Posterior cingulate gyrus (tissue), 11 donors: Measurements from ENCODE around the gene DPH7.
"Not testable (repeated sequence)": the region's sequence is repeated elsewhere in the genome, so short reads cannot be mapped to it uniquely, and the experiment has no call there.

Source experiments
- DNase-seq, 10 donors: peaks; one replicate each; pipeline versions ENCODE4 v3.0.0 to v3.0.0-alpha.2; 2020 to 2021; ENCODE audit warnings: mixed read lengths in 3 of 10
- intact Hi-C: fragments of 100-400 bp; cut with DNase I; formaldehyde crosslinking; loops from one replicate; pipeline ENCODE4 v1.15.1; 2023

Gene DPH7

GRCh38 chr9:137607141-137607857 lies 28.6 kb upstream of the DPH7 start:
- no peak for DNase-seq

DNA sequence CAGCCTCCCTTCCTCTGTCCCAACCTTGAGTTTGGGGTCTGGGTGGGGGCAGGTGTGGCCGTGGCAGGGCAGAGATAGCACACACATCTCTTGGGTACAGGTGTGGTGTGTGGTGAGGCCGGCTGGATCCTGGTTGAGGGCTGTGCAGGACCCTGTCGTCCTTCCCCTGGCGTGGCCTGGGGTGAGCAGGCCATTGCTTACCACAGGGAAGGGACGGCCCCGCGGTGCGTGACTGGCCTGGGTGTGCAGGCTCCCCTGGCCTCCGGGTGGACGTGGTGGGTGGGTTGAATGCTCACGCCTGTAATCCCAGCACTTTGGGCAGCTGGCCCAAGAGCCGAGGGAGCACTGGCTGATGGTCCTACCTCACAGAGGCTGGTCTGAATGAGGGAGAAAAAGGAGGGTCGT lies 28.0 kb upstream of the DPH7 start:
- DNase-seq: peak in 1 of 10 donors; percentile 86
- intact Hi-C loops: no loop called here

More at GRCh38 chr9:137607141-137607857, 28.6 kb upstream of the DPH7 start:
- intact Hi-C loops: no loop called here

GRCh38 chr9:137606005-137606621 lies 27.4 kb upstream of the DPH7 start:
- DNase-seq: peak in 2 of 10 donors; percentile 77 to 90
- intact Hi-C loops: no loop called here

GRCh38 chr9:137605121-137606004 lies 26.6 kb upstream of the DPH7 start, which contains the start of gene ARRDC1:
ARRDC1 (plus strand) TSS chr9:137605686; CDS start chr9:137605718, 32 bp downstream.
- DNase-seq: peak; percentile 74 to 98 (median 89)
- intact Hi-C loops: loop anchor here (2.0 kb wide), 1 partner anchor 15 kb away; the partner anchor contains the start of gene ZMYND19

DNA sequence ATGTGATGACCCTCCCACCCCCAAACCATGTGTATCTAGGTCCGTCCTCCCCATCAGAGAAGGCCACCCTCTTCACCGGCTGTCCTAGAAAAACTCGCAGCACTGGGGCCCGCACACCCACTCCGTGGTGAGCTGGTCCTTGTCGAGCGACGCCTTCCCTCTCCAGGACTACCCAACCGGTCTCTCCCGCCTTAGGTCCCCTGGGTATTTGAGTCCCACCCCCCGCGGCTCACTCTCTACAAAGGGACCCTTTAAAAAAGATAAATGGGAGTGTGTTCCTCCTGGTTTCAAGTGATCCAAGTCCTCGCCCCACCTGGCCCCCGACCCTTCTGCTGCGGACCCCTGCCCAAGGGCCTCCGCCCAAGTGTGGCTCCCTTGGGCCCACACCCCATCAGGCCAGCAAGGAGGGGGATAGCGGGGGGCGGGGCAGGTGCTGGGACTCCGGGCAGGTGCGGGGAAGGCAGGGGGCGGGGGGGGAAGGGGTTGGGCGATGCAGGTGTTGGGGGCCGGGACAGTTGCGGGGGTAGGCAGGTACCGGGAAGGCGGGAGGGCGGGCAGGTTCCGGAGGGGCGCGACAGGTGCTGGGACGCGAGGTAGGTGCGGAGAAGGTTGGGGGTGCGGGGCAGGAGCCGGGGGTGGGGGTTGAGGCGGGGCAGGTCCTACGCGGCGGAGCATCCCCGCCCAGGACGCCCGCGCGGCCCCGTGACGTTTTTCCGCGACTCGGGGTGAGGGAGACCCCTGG lies 25.8 kb upstream of the DPH7 start:
- intact Hi-C loops: loop anchor here (2.0 kb wide), 1 partner anchor 14 kb away; the partner anchor contains the start of gene ZMYND19

DNA sequence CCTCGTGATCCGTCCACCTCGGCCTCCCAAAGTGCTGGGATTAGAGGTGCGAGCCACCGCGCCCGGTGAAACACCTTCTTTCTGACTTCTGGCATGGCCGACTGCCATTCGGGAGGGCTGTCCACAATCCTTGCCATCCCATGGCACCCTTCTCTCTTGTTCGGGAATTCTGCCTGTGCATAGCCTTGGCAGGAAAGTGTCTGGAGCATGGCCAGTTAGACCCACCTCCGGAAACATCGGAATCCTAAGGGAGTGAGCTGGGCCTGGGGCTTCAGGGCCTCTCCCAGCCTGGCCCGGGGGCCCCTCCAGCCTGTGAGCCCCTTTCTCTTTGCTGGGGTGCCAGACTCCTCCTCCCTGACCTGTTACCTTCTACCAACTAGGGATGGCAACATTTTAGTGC lies 25.2 kb upstream of the DPH7 start:
- intact Hi-C loops: loop anchor here (2.0 kb wide), 1 partner anchor 13 kb away; the partner anchor contains the start of gene ZMYND19
- DNase-seq: no peak

More for the DNA sequence above, 25.8 kb upstream of the DPH7 start:
- DNase-seq: no peak

- intact Hi-C loops: no loop called here
These were observed 23.9 kb upstream of the DPH7 start for GRCh38 chr9:137602661-137603060.

DNA sequence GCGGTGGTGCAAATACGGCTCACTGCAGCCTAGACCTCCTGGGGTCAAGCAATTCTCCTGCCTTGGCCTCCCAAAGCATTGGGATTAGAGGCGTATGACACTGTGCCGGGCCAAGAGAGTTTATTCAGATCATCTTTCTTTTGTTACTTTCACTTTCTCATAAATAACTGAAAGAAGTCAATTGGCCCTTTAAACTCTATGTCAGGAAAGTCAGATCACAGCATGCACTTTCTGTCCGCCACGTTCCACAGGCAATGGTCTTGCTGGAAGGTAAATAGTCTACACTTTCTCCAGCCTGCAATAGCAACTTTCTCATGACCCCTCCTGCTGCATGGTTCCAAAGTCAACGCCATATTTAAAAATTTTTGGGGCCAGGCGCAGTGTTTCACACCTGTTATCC lies 20.2 kb upstream of the DPH7 start:
- intact Hi-C loops: no loop called here
- DNase-seq: no peak

More at GRCh38 chr9:137602661-137603060, 23.9 kb upstream of the DPH7 start:
- DNase-seq: no peak

- DNase-seq: not testable (repeated sequence)
These were observed 17.9 kb upstream of the DPH7 start for GRCh38 chr9:137596577-137596976.

DNA sequence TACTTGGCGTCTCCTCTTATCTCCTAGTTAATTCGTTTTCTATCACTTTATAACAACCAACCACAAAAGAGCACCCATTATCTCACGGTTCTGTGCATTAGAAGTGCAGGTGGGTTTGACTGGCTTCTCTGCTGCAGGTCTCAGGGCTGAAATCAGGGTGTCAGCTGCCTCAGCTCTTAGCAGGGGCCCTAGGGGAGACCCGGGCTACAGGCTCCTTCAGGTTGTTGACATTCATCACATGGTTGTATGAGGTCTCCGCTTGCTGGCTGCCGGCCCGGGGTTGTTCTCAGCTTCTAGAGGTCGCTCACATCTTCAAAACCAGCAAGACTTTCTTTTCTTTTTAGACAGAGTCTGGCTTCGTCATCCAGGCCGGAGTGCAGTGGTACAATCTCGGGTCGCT lies 14.5 kb upstream of the DPH7 start:
- DNase-seq: no peak
- intact Hi-C loops: no loop called here

More at GRCh38 chr9:137596577-137596976, 17.9 kb upstream of the DPH7 start:
- intact Hi-C loops: not testable (repeated sequence)

GRCh38 chr9:137592767-137593166 lies 14.0 kb upstream of the DPH7 start:
- DNase-seq: no peak
- intact Hi-C loops: no loop called here

DNA sequence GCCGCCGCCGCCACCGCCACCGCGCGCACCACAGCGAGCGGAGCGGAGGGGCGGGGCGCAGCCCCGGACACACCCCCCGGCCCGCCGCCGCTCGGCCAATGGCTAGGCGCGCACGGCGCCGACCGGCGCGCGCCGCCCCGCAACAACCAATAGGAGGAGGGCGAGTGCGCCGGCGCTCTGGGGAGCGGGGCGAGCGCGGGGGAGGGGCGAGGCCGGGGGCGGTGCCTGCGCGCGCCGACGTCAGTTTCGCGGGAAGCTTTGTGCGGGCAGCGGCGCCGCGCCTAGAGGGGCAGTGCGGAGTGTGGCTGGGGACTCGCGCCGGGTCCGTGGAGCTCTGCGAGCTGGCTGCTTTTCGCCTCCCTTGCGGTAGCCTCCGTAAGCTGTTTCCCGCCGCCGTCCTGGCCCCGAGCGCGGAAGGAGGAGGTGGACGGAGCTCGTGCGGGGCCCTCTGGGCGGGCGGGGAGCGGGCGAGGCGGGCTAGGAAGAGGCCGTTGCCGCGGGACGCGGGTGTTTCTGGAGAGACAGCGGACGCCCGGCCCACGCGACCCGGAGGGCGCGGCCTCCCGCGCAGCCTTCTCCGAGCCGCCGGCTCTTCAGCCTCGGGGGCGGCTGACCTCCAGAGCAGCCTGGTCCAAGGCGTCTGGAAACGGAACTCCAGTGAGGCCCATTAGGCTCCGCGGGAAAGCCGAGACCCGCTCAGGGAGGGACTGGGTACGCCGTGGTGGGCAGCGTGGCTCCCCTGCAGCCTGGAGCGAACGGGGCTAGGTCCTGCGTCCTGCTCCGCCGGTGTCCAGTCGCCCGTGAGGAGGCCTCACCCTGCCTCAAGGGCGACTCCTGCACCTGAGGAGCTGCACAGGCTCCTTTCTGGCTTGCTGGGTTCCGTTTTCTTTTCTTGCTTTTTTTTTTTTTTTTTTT lies 12.0 kb upstream of the DPH7 start, which contains the start of gene ZMYND19:
Gene ZMYND19 (minus strand): TSS at position 44 of the 915 bp plus-strand sequence. CDS start 249 bp downstream, outside the sequence.
- DNase-seq: peak; percentile 72 to 98 (median 77)
- intact Hi-C loops: loop anchor here (2.0 kb wide), 1 partner anchor 14 kb away; the partner anchor contains the start of gene ARRDC1

- DNase-seq: no peak
- intact Hi-C loops: loop anchor here (2.0 kb wide), 1 partner anchor 15 kb away; the partner anchor contains the start of gene ARRDC1
These were observed 11.4 kb upstream of the DPH7 start for GRCh38 chr9:137590123-137590468.

- peak in 1 of 10 donors; percentile 86 for DNase-seq
- intact Hi-C loops: loop anchor here (2.0 kb wide), 1 partner anchor 15 kb away; the partner anchor contains the start of gene ARRDC1
These were observed 10.9 kb upstream of the DPH7 start for GRCh38 chr9:137589441-137590122.

- DNase-seq: no peak
- intact Hi-C loops: no loop called here
These were observed 10.2 kb upstream of the DPH7 start for GRCh38 chr9:137588891-137589290.

DNA sequence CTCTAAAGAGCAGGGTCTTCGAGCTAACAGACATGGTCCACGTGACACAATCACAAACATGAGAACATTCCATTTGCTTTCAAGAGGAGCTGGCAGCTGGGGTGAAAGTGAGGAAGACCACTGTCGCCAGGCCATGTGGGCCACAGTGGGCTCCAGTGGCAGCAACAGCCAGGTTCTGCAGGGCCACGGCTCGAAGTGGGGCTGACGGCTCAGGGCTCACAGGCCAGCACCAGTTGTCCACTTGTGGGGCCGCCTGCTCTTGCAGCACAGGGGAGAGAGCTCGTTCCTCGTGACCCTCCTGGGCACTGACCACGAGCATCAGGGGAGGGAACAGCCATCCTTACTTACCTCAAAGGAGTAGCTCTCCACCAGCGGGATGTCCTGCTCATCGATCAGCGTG lies 9.6 kb upstream of the DPH7 start:
- no peak for DNase-seq
- intact Hi-C loops: no loop called here

GRCh38 chr9:137586854-137587253 lies 8.1 kb upstream of the DPH7 start:
- no peak for DNase-seq
- intact Hi-C loops: no loop called here

GRCh38 chr9:137583957-137584356 lies 5.2 kb upstream of the DPH7 start:
- DNase-seq: no peak
- intact Hi-C loops: no loop called here
